ENCODE measurements around the gene NOP10.
"Not testable (repeated sequence)": the region's sequence is repeated elsewhere in the genome, so short reads cannot be mapped to it uniquely, and the experiment has no call there.

The NOP10 gene

DNA sequence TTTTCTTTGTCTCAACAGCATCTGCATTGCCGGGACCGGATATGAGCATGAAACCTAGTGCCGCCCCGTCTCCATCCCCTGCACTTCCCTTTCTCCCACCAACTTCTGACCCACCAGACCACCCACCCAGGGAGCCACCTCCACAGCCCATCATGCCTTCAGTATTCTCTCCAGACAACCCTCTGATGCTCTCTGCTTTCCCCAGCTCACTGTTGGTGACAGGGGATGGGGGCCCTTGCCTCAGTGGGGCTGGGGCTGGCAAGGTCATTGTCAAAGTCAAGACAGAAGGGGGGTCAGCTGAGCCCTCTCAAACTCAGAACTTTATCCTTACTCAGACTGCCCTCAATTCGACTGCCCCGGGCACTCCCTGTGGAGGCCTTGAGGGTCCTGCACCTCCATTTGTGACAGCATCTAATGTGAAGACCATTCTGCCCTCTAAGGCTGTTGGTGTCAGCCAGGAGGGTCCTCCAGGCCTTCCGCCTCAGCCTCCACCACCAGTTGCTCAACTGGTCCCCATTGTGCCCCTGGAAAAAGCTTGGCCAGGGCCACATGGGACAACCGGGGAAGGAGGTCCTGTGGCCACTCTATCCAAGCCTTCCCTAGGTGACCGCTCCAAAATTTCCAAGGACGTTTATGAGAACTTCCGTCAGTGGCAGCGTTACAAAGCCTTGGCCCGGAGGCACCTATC is 5.2 kb upstream of the NOP10 start:
- no peaks in the 10 kb centered on the region for H3K4me1 Mint-ChIP-seq (ENCODE audit: low read depth)
- H3K27ac Mint-ChIP-seq = no peak overlapping the region

DNA sequence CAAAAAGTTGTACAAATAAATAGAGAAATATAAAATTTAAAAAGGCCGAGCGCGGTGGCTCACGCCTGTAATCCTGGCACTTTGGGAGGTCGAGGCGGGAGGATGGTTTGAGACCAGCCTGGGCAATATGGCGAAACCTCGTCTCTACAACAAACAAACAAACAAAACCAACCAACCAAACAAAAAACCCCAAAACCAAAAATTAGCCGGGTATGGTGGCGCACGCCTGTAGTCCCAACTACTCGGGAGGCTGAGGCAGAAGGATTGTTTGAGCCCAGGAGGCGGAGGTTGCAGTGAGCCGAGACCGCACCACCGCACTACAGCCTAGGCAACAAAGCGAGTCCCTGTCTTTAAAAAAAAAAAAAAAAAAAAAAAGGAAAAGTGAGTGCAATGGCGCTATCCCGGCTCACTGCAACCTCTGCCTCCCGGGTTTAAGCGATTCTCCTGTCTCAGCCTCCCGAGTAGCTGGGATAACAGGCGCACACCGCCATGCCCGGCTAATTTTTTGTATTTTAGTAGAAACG is 661 bp downstream of the NOP10 start:
- Mint-ChIP-seq H3K36me3 (ENCODE audit: low read depth) (peaks cover 32% of the 10 kb centered on the region), H3K4me1 (ENCODE audit: low read depth) (peaks cover 35% of the 10 kb centered on the region), H3K27ac (peak overlapping the region; percentile 87)

More for the DNA sequence above, 5.2 kb upstream of the NOP10 start:
- Mint-ChIP-seq H3K27me3 (no peaks in the 10 kb centered on the region), H3K4me3 (no peak overlapping the region), H3K9me3 (no peaks in the 10 kb centered on the region), H3K36me3 (ENCODE audit: low read depth) (peaks cover 6% of the 10 kb centered on the region)

DNA sequence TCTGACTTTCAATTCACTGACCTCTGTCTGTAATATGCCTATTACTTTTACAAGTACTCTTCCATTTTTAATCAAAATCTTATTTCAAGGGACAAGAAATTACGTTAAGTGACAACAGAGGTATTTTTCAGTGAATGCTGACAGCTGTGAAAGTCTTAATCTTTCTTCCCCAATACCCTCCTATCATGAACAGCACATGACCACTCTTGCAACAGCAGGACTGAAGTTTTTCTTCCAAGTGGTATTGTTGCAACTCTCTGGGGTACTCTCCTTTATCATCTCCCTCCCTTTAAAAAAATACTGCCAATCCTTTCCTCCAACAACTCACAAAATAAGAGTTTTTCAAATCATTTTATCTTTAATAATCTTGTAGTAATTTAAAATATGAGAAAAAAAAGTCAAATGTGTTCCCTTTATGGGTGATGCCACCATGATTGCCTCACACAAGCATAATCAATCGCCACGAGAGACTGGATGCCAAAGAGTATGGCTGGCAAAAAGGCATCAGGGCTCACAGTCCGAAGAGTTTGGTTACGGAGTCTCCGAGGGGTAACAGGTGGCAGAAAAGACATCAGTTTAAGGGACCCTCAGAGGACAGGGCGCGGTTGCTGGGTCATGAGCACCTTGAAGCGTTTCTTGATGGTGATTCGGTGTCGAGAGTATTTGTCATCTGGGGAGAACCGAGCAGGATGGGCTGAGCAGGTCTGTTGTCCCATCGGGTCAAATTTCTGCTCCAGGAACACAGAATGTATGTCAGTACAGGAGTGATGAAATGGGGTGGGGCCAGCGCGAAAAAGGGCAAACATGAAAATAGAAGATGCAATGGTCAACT is 1.3 kb downstream of the NOP10 start:
- no peak overlapping the region for H3K4me3 Mint-ChIP-seq
- H3K4me1 Mint-ChIP-seq (ENCODE audit: low read depth) = peaks cover 41% of the 10 kb centered on the region
- no peaks in the 10 kb centered on the region for H3K9me3 Mint-ChIP-seq
- H3K36me3 Mint-ChIP-seq (ENCODE audit: low read depth) = peaks cover 32% of the 10 kb centered on the region
- H3K27ac Mint-ChIP-seq = peak overlapping the region; percentile 87
- H3K27me3 Mint-ChIP-seq = no peaks in the 10 kb centered on the region

More for the DNA sequence above, 661 bp downstream of the NOP10 start:
- H3K27me3 Mint-ChIP-seq, H3K4me3 Mint-ChIP-seq, H3K9me3 Mint-ChIP-seq: not testable (repeated sequence)

DNA sequence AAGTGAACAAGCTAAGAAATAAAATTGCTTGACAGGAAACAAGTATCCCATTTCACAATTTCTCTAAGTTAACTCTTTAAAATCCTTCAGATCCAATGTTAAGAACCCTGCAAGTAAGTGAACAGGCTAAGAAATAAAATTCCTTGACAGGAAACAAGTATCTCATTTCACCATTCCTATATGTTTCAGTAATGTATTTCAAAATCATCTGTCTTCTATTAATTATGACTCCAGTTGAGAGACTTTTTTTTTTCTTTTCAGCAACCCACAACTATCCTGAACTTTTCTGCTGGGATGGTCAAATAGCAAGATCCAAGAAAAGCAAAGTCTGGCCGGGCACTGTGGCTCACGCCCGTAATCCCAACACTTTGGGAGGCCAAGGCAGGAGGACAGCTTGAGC is 3.0 kb downstream of the NOP10 start:
- Mint-ChIP-seq H3K27ac (peak overlapping the region; percentile 75), H3K27me3 (no peaks in the 10 kb centered on the region), H3K36me3 (ENCODE audit: low read depth) (peaks cover 32% of the 10 kb centered on the region), H3K4me1 (ENCODE audit: low read depth) (peaks cover 58% of the 10 kb centered on the region), H3K9me3 (no peaks in the 10 kb centered on the region), H3K4me3 (no peak overlapping the region)

DNA sequence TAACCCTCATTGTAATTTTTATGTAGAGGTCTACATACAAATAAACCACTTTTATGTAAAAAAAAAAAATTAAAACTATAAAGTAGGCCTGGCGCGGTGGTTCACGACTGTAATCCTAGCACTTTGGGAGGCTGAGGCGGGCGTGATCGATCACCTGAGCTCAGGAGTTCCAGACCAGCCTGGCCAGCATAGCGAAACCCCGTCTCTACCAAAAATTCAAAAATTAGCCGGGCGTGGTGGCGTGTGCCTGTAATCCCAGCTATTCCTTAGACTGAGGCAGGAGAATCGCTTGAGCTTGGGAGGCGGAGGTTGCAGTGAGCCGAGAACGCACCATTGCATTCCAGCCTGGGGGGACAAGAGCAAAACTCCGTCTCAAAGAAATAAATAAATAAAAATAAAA is 4.6 kb downstream of the NOP10 start:
- H3K9me3 Mint-ChIP-seq = no peaks in the 10 kb centered on the region
- H3K36me3 Mint-ChIP-seq (ENCODE audit: low read depth) = peaks cover 32% of the 10 kb centered on the region
- H3K27me3 Mint-ChIP-seq = no peaks in the 10 kb centered on the region
- H3K4me3 Mint-ChIP-seq = peak overlapping the region; percentile 97
- peaks cover 74% of the 10 kb centered on the region for H3K4me1 Mint-ChIP-seq (ENCODE audit: low read depth)
- H3K27ac Mint-ChIP-seq = peak overlapping the region; percentile 83

DNA sequence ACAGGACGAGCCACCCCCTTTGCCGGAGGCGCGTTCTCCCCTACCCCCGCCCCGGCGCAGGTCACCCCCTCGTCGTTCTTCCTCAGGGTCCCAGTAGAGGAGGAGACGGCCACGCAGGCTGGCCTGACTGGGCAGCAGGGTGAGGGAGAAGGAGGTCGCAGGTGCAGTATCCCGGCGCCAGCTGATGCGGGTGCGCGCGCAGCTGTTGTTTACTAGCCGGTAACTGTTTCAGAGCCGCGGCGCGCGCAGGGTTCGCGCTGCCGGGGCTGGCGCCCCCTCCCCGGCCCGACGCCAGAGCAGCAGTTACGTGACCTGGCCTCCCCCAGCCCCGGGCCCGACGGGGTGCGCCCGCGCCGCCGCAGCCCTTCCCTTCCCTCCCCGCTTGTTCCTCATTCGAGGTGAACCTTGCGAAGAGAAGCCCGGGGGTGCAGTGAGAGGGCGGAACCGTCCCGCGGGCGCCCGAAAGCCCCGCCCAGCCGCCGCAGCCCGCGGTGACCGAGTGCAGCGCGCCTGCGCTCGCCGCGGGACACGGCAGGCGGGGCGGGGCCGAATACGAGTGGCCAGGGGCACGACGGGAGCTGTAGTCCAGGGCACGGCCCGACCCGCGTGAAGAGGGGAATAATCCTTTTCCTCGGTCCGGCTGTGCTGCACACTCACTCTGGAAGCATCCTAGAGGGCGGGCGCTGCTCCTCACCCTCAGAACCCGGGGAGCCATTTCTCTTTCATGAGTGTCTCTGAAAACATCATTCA is 5.2 kb downstream of the NOP10 start, which contains the start of gene SLC12A6:
SLC12A6 (minus strand) TSS at position 225 of the 750 bp plus-strand sequence. CDS start 1,101 bp downstream, outside the sequence.
- H3K4me1 Mint-ChIP-seq (ENCODE audit: low read depth) = peaks cover 80% of the 10 kb centered on the region
- no peaks in the 10 kb centered on the region for H3K9me3 Mint-ChIP-seq
- peaks cover 32% of the 10 kb centered on the region for H3K36me3 Mint-ChIP-seq (ENCODE audit: low read depth)
- no peaks in the 10 kb centered on the region for H3K27me3 Mint-ChIP-seq
- H3K27ac Mint-ChIP-seq = peak within 1 kb of the TSS; percentile 94
- peak within 1 kb of the TSS; percentile 97 for H3K4me3 Mint-ChIP-seq

DNA sequence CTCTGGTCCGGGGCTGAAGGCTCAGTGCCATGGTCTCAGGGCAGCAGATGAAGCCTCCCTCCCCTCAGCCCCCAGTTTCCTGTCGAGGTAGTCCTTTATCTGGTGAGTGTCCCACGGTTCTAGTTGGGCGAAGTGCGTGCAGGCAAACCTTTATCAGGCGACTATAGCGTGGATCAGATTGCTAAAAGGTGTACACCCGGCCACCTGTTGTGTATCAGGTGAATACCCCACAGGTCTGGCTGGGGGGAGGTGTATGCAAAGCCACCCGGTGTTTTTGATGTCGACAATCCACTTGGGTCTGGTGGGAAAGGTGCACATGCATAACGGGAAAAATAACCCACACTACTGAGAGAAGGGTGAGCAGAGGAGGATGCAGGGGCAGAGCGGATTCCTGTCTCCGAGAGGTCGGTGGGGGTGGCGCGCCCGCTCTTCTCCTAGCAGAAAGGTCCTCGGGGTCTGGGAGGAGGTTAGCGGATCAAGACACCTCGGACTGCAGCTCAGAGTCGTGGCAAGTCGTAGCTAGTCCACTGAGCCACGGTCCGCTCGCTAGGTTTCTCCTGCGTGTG is 5.9 kb downstream of the NOP10 start:
- Mint-ChIP-seq H3K4me1 (ENCODE audit: low read depth) (peaks cover 86% of the 10 kb centered on the region), H3K27me3 (no peaks in the 10 kb centered on the region), H3K36me3 (ENCODE audit: low read depth) (peaks cover 31% of the 10 kb centered on the region), H3K4me3 (peak overlapping the region; percentile 97), H3K9me3 (no peaks in the 10 kb centered on the region), H3K27ac (peak overlapping the region; percentile 94)

DNA sequence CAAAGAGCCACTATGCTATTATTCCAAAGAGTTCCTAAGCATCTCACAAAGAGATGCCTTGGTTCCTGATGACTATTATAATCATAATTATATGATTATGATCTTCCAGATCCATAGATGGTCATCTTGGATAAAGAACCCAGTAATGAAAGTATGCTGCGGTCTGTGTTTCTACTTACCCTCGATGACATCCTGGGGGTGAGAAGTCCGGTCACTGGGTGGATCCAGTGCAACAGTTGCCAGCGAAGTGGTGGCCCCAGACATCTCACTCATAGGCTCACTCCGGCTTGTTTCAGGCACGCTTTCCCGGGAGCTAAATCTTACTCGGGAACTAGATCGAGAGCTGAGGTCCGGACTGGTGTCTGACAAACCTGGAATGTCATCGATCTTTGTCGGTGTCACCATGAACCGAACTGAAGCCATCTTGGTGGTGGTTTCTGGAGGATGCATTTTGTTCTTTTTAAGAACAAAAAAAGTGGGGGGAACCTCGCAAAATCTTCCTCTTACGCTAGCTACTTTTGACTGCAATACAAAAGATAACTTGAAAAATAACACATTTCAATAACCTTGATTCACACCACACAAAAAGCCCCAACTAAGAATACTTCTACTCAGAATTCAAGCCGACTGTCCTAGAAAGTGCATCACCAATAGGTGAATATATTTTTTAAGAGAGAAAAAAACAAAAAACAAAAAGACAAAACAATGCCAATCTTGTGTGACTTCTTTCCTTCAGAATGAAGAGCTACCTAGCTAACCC is 6.5 kb downstream of the NOP10 start:
- peaks cover 86% of the 10 kb centered on the region for H3K4me1 Mint-ChIP-seq (ENCODE audit: low read depth)

DNA sequence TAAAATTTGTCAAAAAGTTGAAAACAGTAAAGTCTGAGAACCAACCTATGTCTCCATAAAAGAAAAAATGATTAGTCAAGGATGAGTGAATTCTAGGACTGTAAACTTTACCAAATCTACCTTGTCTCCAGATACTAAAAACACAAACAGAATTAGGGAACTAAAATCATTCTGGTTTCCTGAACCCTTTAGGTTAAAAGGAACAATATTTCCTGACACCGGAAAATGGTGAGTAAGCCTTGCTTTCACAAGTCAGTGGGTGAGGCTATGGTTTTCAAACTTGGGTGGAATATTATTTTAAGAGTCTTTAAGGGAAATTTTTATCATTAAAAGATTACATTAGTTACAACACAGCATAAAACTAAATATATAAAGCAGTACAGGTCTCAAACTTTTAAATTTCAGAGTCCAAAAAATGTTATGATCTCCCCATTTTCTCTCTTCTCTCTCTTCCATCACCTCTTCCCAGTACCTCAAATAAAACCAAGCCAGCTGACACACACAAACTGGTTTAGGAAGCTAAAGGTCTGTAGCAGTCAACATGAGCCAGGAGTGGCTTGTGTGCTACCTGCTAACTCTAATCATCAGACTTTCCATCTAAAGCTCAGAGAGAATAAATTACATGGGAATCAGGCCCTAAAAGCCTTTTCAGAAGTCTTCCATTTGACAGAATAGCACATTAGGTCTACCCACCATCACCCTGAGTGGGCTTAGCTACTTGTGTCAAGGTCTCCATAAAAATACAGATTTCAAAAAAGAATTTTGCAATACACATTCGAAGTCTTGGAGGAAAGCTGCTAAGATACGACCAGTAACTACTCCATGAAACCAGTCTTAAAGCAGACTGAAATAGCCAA is 7.5 kb downstream of the NOP10 start:
- H3K4me1 Mint-ChIP-seq (ENCODE audit: low read depth) = peaks cover 86% of the 10 kb centered on the region
- peak overlapping the region; percentile 97 for H3K4me3 Mint-ChIP-seq
- no peaks in the 10 kb centered on the region for H3K9me3 Mint-ChIP-seq
- peak overlapping the region; percentile 94 for H3K27ac Mint-ChIP-seq
- H3K36me3 Mint-ChIP-seq (ENCODE audit: low read depth) = peaks cover 16% of the 10 kb centered on the region
- H3K27me3 Mint-ChIP-seq = no peaks in the 10 kb centered on the region

More for the DNA sequence above, 6.5 kb downstream of the NOP10 start:
- Mint-ChIP-seq H3K4me3 (peak overlapping the region; percentile 97), H3K27me3 (no peaks in the 10 kb centered on the region), H3K27ac (peak overlapping the region; percentile 94), H3K36me3 (ENCODE audit: low read depth) (peaks cover 24% of the 10 kb centered on the region), H3K9me3 (no peaks in the 10 kb centered on the region)

DNA sequence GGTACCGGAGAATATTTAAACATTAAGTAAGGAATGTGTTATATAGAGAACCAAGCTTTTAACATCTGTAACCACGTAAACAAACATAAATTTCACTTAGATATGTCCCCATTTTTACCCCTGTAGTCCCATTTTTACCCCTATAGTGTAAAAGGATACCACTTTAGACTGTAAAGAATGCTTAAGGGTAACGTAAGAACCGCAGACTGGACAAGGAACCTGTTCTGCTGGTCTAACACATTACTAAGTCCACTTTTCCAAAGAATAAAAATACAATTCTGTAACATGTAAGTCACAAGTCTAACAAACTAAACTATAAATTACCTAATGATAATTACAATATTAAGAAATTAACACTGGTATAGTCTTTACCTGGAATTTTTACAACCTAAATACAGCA is 8.3 kb downstream of the NOP10 start:
- Mint-ChIP-seq H3K36me3 (ENCODE audit: low read depth) (peaks cover 9% of the 10 kb centered on the region), H3K9me3 (no peaks in the 10 kb centered on the region), H3K27me3 (no peaks in the 10 kb centered on the region), H3K27ac (peak overlapping the region; percentile 94), H3K4me1 (ENCODE audit: low read depth) (peaks cover 86% of the 10 kb centered on the region), H3K4me3 (peak overlapping the region; percentile 97)

DNA sequence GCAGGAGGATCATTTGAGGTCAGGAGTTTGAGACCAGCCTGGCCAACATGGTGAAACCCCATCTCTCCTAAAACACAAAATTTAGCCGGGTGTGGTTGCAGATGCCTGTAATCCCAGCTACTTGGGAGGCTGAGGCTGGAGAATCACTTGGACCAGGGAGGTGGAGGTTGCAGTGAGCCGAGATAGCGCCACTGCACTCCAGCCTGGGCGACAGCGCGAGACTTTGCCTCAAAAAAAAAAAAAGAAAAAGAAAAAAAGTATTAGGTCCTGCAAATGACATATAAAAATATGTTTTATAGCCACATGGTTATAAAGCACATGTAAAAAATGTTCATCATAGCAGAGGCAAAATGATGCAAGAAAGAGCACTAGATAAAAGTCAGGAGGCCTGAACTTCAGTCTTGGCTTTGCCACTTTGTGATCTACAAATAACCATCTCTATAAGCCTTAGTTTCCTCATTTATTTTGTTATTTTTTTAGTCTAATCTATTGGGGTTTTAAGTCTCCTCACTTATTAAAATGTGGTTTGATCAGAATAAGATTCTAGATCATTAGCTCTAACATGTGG is 10.3 kb downstream of the NOP10 start:
- no peaks in the 10 kb centered on the region for H3K36me3 Mint-ChIP-seq (ENCODE audit: low read depth)
- H3K27me3 Mint-ChIP-seq = no peaks in the 10 kb centered on the region
- H3K4me1 Mint-ChIP-seq (ENCODE audit: low read depth) = peaks cover 94% of the 10 kb centered on the region
- H3K4me3 Mint-ChIP-seq = no peak overlapping the region
- no peaks in the 10 kb centered on the region for H3K9me3 Mint-ChIP-seq
- H3K27ac Mint-ChIP-seq = peak overlapping the region; percentile 94

DNA sequence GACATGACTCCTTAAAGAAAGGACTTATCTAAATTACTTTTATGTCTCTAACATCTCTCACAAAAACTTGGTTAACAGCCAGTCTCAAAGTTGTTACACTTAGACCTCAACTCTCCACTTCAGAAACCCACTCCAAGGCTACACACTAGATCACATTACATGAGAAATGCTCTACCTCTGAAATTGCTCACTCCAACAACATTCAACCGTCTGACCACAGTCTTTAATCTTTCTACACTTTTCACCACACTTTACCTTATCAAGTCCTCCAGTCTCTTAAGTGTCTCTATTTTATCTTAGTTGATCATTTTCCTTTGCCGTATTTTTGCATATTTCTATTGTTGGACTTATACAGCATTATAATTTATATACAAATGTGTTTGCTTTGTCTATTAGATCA is 11.1 kb downstream of the NOP10 start:
- Mint-ChIP-seq H3K27me3 (no peaks in the 10 kb centered on the region), H3K27ac (peak overlapping the region; percentile 94), H3K4me3 (peak overlapping the region; percentile 42), H3K4me1 (ENCODE audit: low read depth) (peaks cover 98% of the 10 kb centered on the region), H3K9me3 (no peaks in the 10 kb centered on the region), H3K36me3 (ENCODE audit: low read depth) (no peaks in the 10 kb centered on the region)

DNA sequence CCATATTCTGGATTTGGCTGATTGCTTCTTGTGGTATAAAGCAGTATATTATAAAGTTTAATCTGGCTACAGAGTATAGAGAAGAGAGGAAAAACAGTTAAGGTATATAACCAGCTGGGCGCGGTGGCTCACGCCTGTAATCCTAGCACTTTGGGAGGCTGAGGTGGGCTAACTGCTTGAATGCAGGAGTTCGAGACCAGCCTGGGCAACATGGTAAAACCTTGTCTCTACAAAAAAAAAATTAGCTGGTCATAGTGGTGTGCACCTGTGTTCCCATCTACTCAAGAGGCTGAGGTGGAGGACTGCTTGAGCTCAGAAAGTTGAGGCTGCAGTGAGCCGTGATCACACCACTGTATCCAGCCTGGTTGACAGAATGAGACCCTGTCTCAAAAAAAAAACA is 12.7 kb downstream of the NOP10 start:
- no peaks in the 10 kb centered on the region for H3K9me3 Mint-ChIP-seq
- H3K27ac Mint-ChIP-seq = peak overlapping the region; percentile 66
- no peaks in the 10 kb centered on the region for H3K36me3 Mint-ChIP-seq (ENCODE audit: low read depth)
- no peak overlapping the region for H3K4me3 Mint-ChIP-seq
- peaks cover 98% of the 10 kb centered on the region for H3K4me1 Mint-ChIP-seq (ENCODE audit: low read depth)
- no peaks in the 10 kb centered on the region for H3K27me3 Mint-ChIP-seq

All from stimulated activated naive CD8-positive, alpha-beta T cell treated with anti-CD3 and anti-CD28 coated beads, Interleukin-15, Interleukin-2, amounts not matched to agents 100 ng/mL and 50 ng/mL, for 24 hours (primary cell).